HAP-1 (cell line): ENCODE results near the gene CELSR1.

Source experiments
- DNase-seq, 2 experiments: peaks; one replicate each; pipeline ENCODE4 v3.0.0-alpha.2; 2016 to 2020; ENCODE audit warnings: low spot score in 2 of 2
- H3K27me3 ChIP-seq: fragments of 250-450 bp; sonication (Bioruptor Pico); 2 replicates; pipeline ENCODE4 v1.5.1; 2020; ENCODE audit warnings: low read depth, mild to moderate bottlenecking, moderate library complexity
- H3K36me3 ChIP-seq: fragments of 250-450 bp; sonication (Bioruptor Pico); replicated peaks from 2 replicates; pipeline ENCODE4 v1.5.1; 2020; ENCODE audit warnings: mild to moderate bottlenecking
- H3K4me1 ChIP-seq: fragments of 250-450 bp; sonication (Bioruptor Pico); 2 replicates; pipeline ENCODE4 v1.5.1; 2020; ENCODE audit warnings: mild to moderate bottlenecking
- H3K4me3 ChIP-seq: fragments of 250-450 bp; sonication (Bioruptor Pico); 2 replicates; pipeline ENCODE4 v1.5.1; 2020; ENCODE audit warnings: mild to moderate bottlenecking, moderate library complexity
- H3K9me3 ChIP-seq: fragments of 250-450 bp; sonication (Bioruptor Pico); 2 replicates; pipeline ENCODE4 v1.5.1; 2020; ENCODE audit warnings: mild to moderate bottlenecking, moderate library complexity
- in situ Hi-C: fragments of 300-500 bp; cut with MboI; formaldehyde crosslinking; loops from 3 replicates; pipeline ENCODE4 v1.14.3; 2020; ENCODE audit warnings: low sequenced_read_pairs, inconsistent platforms, mixed read lengths

The CELSR1 gene

GRCh38 chr22:46453006-46453828 is 84.2 kb downstream of the CELSR1 start:
- no peak for DNase-seq
- no peak overlapping the region for H3K4me3 ChIP-seq
- no peaks in the 10 kb centered on the region for H3K27me3 ChIP-seq
- no peaks in the 10 kb centered on the region for H3K36me3 ChIP-seq
- in situ Hi-C loops: no loop called here
- H3K4me1 ChIP-seq: no peaks in the 10 kb centered on the region
- no peaks in the 10 kb centered on the region for H3K9me3 ChIP-seq

GRCh38 chr22:46452195-46453005 is 85.0 kb downstream of the CELSR1 start:
- in situ Hi-C loops: no loop called here
- Histone ChIP-seq H3K4me1 (no peaks in the 10 kb centered on the region), H3K36me3 (no peaks in the 10 kb centered on the region), H3K4me3 (no peak overlapping the region), H3K27me3 (no peaks in the 10 kb centered on the region), H3K9me3 (no peaks in the 10 kb centered on the region)
- no peak for DNase-seq

GRCh38 chr22:46451741-46452140 is 85.7 kb downstream of the CELSR1 start:
- Histone ChIP-seq H3K27me3 (no peaks in the 10 kb centered on the region), H3K36me3 (no peaks in the 10 kb centered on the region), H3K4me3 (no peak overlapping the region), H3K4me1 (no peaks in the 10 kb centered on the region), H3K9me3 (no peaks in the 10 kb centered on the region)
- in situ Hi-C loops: no loop called here
- DNase-seq: no peak

DNA sequence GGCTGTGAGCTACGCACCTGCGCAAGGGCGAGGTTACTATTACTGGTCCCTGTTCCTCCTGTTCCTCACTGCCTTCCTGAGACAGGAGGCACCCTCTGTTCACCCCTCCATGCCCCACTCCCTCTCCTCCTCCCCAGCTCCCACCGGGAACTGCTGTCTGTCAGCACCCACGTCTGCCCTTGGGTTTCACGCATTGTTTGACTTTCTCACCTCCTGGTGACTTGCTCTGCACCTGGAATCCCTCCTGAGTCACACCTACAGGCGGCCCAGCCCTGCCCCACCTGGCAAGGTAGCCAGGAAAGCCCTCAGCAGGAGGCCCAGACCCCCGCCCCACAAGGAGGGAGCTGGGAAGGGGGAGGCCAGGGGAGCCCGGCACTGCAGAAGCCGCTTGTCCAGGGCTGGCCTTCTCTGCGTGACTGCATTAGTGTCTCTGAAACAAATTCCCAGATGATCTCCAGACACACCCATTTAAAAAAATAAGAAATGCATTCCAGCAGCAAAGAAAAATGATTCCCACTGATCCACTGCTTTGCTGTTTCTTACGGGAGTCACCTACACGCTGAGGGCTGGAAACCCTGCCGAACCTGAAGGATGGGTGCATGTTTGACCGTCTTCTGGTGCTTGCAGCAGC is 86.4 kb downstream of the CELSR1 start:
- Histone ChIP-seq H3K4me1 (no peaks in the 10 kb centered on the region), H3K27me3 (no peaks in the 10 kb centered on the region), H3K4me3 (no peak overlapping the region), H3K9me3 (no peaks in the 10 kb centered on the region), H3K36me3 (no peaks in the 10 kb centered on the region)
- in situ Hi-C loops: no loop called here
- DNase-seq: no peak

GRCh38 chr22:46449974-46450745 is 87.3 kb downstream of the CELSR1 start:
- in situ Hi-C loops: no loop called here
- Histone ChIP-seq H3K9me3 (no peaks in the 10 kb centered on the region), H3K4me1 (no peaks in the 10 kb centered on the region), H3K36me3 (no peaks in the 10 kb centered on the region), H3K4me3 (no peak overlapping the region), H3K27me3 (no peaks in the 10 kb centered on the region)
- DNase-seq: no peak

DNA sequence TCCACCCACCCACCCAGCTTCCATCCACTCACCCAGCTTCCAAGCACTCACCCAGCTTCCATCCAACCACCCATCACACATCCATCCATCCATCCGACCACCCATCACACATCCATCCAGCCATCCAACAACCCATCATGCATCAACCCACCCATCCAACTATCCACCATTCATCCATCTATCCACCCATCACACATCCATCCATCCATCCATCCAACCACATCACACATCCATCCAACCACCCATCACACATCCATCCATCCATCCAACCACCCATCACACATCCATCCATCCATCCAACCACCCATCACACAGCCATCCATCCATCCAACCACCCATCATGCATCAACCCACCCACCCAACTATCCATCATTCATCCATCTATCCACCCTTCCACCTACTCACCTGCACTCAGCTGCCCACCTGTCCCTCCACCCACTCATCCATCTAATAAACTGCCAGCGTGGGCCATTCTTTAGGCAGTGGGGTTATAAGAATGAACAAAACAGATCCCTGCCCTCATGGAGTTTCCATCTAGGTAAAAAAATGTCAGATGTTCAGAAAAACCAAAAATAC is 88.2 kb downstream of the CELSR1 start:
- Histone ChIP-seq H3K27me3 (no peaks in the 10 kb centered on the region), H3K36me3 (no peaks in the 10 kb centered on the region), H3K9me3 (no peaks in the 10 kb centered on the region), H3K4me1 (peaks cover 2% of the 10 kb centered on the region), H3K4me3 (no peak overlapping the region)
- no peak for DNase-seq
- in situ Hi-C loops: no loop called here

- in situ Hi-C loops: no loop called here
- no peaks in the 10 kb centered on the region for H3K27me3 ChIP-seq
- no peak overlapping the region for H3K4me3 ChIP-seq
These were observed 89.1 kb downstream of the CELSR1 start for GRCh38 chr22:46448333-46448732.

GRCh38 chr22:46447906-46448305 is 89.5 kb downstream of the CELSR1 start:
- Histone ChIP-seq H3K4me3 (no peak overlapping the region), H3K27me3 (no peaks in the 10 kb centered on the region), H3K9me3 (no peaks in the 10 kb centered on the region), H3K4me1 (peaks cover 13% of the 10 kb centered on the region), H3K36me3 (no peaks in the 10 kb centered on the region)
- no peak for DNase-seq
- in situ Hi-C loops: no loop called here

More at GRCh38 chr22:46448333-46448732, 89.1 kb downstream of the CELSR1 start:
- no peak for DNase-seq
- H3K9me3 ChIP-seq: no peaks in the 10 kb centered on the region
- no peaks in the 10 kb centered on the region for H3K36me3 ChIP-seq
- peaks cover 11% of the 10 kb centered on the region for H3K4me1 ChIP-seq

DNA sequence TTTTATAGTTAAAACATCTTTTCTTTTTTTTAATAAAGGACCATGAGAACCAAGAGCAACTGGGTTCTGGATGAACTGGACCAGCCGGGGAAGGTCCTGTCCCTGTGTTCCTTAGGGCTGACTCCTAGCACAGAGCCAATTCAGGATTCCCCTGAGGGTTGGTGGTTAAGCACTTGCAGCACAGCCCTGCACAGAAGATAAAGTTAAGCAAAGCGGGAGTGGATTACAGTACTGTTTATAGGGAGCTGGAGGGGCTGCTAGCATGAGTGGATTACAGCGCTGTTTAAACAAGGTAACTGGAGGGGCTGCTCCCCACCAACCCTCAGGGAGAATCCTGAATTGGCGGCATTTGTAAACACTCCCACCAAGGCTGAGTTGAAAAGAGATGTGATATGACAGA is 90.6 kb downstream of the CELSR1 start:
- in situ Hi-C loops: no loop called here
- Histone ChIP-seq H3K9me3 (no peaks in the 10 kb centered on the region), H3K27me3 (no peaks in the 10 kb centered on the region), H3K36me3 (no peaks in the 10 kb centered on the region), H3K4me3 (no peak overlapping the region), H3K4me1 (peaks cover 19% of the 10 kb centered on the region)
- DNase-seq: peak in 1 of 2 experiments; percentile 32

DNA sequence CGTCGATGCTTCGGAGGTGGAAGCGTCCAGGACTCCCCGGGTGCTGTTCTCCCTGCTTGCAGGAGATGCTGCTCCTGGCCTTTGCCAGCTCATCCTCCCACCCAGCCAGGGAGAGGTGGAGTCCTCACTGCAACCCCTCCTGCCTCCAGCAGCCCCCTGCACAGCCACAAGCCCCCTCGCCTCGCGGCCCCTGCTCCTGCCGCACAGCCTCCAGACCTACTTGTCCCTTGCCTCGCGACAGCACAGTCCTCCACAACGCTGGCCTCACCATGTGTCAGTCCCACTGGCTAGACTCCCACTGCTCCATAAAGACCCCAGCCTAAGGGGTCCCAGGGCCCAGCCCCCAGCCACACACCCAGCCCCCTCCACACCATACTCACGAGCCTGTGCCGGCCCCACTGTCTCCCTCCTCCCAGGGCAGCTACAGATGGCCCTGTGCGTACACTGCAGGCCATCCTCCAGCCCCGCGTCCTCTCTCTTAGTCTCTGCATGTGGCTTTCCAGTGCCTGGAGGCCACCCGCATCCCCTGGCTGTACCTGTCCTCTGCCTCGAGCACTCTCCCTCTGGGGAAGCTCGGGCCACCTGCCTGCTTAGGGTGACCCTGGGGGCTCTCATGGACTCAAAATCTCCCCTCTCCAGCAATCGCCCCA is 91.5 kb downstream of the CELSR1 start:
- Histone ChIP-seq H3K27me3 (no peaks in the 10 kb centered on the region), H3K4me3 (no peak overlapping the region), H3K9me3 (no peaks in the 10 kb centered on the region), H3K4me1 (peaks cover 19% of the 10 kb centered on the region), H3K36me3 (no peaks in the 10 kb centered on the region)
- no peak for DNase-seq
- in situ Hi-C loops: no loop called here

- no peak for DNase-seq
- H3K27me3 ChIP-seq: no peaks in the 10 kb centered on the region
- no peaks in the 10 kb centered on the region for H3K9me3 ChIP-seq
- peaks cover 19% of the 10 kb centered on the region for H3K4me1 ChIP-seq
- no peak overlapping the region for H3K4me3 ChIP-seq
- in situ Hi-C loops: no loop called here
- no peaks in the 10 kb centered on the region for H3K36me3 ChIP-seq
These were observed 93.0 kb downstream of the CELSR1 start for GRCh38 chr22:46444390-46444854.

DNA sequence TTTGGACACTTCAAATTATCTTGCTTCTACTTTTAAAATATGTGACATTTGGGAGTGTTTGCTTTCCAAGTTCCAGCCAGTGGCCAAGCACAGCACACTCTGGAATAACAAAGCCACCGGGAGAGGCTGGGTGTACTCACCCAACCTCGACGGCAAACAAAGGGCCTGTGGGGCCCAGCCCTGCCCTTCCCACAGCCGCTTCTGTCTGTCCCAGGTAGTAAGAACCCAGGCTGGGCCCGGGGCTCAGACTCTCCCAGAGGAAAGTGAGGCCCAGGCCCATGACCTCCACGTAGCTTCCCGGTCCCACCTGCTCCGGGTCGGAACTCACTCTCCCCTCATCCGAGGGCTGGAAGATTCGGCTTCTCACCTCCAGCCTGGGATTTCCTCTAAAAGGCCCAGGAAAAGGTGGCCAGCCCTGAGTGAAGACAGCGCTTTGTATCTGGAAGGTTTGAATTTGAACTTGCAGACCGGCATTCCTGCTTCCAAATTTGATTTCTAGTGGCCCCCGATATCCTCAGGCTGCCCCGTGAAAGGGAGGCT is 93.5 kb downstream of the CELSR1 start:
- H3K36me3 ChIP-seq: no peaks in the 10 kb centered on the region
- in situ Hi-C loops: no loop called here
- H3K9me3 ChIP-seq: no peaks in the 10 kb centered on the region
- H3K27me3 ChIP-seq: no peaks in the 10 kb centered on the region
- H3K4me3 ChIP-seq: no peak overlapping the region
- peak; percentile 15 to 61 for DNase-seq
- H3K4me1 ChIP-seq: peaks cover 19% of the 10 kb centered on the region
